Measurements from ENCODE around the gene FGF23.

The FGF23 gene

DNA sequence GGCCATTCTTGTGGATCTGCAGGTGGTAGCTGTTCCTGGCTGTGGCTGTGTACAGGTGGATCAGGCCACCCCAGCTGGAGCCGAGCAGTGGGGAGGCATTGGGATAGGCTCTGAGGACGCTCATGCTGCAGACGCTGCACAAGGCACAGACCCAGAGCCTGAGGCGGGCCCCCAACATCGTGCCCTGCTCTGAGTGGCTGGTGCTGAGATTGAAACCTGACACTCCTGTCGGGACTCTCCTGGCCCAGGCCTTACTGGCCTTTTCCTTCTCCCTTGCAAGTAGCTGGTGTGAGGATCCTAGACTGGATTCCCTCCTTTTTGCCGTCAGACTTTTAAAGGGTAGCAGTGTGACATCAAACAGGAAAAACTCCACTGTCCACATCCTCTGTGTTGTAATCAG, at the start of gene FGF23:
FGF23 (minus strand) TSS at position 308 of the 400 bp plus-strand sequence; CDS start at position 178, 130 bp downstream.
- TF ChIP-seq GATA3 (IDR thresholded peaks at IDR 0.05; ENCODE audit: low read depth, low read length) (no peak), GATA2 (IDR thresholded peaks at IDR 0.05; ENCODE audit: low read depth, low read length) (no peak)

DNA sequence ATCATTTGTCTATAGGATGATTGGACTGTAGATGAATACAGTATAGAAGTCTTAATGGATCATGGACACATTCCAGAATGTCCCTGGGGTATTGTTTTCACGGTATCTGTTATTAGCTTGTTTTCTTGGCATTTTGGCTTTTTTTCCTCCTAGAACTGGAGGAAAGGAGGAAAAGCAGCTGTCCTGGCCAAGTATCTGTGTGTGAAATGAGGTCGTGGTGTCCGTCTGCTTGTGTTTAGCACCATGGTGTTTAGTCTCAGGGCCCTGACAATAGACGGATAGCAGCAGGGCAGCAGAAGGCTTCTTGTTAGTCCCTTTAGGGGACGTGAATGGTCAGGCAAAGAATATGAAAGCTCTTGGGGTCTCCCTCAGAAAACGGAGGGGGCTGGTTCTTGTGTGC, 44.9 kb upstream of the FGF23 start:
- no peak for TF ChIP-seq GATA3 (IDR thresholded peaks at IDR 0.05; ENCODE audit: low read depth, low read length)
- no peak for TF ChIP-seq GATA2 (IDR thresholded peaks at IDR 0.05; ENCODE audit: low read depth, low read length)

DNA sequence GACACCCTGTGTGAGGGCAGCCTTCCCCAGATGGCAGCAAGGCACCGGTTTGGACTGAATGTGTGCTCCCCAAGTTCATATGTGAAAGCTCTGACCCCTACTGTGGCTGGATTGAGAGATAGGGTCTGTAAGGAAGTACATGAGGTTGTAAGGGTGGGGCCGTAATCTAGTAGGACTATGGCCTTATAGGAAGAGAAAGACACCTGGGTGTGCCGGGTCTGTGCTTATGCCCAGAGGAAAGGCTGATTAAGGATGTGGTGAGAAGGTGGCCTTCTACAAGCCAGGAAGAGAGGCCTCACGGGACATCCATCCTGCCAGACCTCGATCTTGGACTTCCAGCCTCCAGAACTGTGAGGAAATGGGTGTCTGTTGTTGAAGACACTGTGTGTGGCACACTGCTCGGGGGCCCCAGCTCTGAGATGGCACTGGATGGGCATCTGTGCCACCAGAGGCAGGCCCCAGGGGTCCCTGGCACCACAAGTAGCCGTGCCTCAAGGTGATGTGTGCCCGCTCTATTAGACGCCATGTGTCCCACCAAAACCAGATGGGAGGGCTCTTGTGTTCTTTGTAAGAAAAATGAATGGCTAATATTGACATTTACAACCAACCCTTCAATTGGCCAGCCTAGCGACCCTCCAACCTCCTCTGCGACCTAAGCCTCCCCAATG, 44.1 kb upstream of the FGF23 start:
- TF ChIP-seq GATA3 (IDR thresholded peaks at IDR 0.05; ENCODE audit: low read depth, low read length) (no peak), GATA2 (IDR thresholded peaks at IDR 0.05; ENCODE audit: low read depth, low read length) (no peak)

DNA sequence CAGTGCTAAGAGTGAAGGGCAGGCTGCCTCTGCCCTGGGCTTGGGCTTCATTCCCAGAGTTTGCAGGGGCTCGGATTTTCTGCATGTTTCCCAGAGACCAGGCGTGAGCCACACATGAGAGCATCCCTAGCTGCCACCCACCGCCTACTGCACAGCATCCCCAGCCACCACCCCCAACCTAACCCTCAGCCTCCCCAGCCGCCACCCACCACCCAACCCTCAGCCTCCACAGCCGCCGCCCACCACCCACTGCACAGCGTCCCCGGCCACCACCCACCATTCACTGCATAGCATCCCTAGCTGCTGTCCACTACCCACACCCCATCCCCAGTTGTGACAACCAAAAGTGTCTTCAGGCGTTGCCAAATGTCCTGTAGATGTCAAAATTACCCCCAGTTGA, 43.5 kb upstream of the FGF23 start:
- no peak for TF ChIP-seq GATA3 (IDR thresholded peaks at IDR 0.05; ENCODE audit: low read depth, low read length)
- TF ChIP-seq GATA2 (IDR thresholded peaks at IDR 0.05; ENCODE audit: low read depth, low read length) = no peak

DNA sequence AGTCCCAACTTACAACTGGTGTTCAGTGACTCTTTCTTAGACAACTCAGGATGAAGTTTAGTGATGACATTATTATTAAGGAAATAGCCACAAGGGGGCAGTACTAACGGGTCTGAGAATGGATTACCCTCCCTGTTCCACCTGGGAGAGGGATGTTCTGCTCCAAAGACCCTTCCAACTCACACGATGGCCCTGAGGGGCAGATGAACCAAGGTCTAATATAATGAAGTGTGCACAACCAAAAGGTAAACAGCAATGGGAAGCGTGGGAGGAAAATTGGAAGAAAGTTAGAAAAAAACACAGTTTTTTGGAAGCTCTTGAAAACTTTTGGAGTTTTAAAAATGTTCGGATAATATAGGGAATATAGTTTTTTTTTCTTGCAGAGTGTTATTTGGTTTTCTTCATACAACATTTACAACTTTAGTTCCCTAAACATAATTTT, 42.1 kb upstream of the FGF23 start:
- TF ChIP-seq GATA3 (IDR thresholded peaks at IDR 0.05; ENCODE audit: low read depth, low read length) = no peak
- TF ChIP-seq GATA2 (IDR thresholded peaks at IDR 0.05; ENCODE audit: low read depth, low read length) = no peak

DNA sequence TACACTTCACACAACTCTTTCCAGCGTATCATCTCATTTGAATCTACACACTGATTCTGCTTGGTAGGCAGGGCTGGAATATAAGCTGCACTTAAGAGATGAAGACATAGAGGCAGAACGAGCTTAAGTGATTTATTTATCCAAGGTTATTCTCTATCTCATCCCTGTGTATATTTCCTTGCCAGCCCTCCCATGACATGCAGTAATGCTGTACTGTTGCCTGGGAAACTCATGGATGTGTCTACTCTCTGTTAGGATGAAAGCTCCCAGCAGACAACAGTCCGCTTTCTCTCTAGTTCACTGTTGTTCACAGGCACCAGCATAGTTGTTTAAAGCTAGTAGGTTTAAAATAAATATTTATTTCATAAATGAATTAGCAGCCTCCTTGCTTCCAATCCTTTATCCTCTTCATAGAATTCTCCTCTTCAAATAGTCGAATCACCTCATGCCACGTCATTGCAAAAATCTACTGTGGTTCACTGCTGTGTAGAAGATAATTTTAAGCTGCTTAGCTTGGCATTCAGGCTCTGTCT, 40.7 kb upstream of the FGF23 start:
- TF ChIP-seq GATA2 (IDR thresholded peaks at IDR 0.05; ENCODE audit: low read depth, low read length) (no peak), GATA3 (IDR thresholded peaks at IDR 0.05; ENCODE audit: low read depth, low read length) (no peak)

DNA sequence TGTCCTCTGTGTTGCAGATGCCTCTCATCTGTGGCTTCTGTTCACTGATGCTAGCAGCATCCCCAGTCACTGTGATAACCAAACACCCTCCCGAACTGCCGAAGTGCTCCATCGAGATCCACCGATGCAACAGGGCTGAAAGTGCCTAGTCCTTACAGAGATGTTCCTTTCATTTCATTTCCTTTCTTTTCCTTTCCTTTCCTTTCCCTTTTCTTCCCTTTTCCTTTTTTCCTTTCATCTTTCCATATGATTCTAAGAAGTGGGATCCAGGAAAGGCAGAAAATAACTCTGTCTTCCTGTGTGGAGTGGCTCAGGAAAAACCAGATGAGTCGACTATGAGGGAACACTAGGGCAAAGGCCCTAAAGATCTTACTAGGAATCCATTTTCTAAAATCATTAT, 39.4 kb upstream of the FGF23 start:
- TF ChIP-seq GATA3 (IDR thresholded peaks at IDR 0.05; ENCODE audit: low read depth, low read length) (no peak), GATA2 (IDR thresholded peaks at IDR 0.05; ENCODE audit: low read depth, low read length) (no peak)

DNA sequence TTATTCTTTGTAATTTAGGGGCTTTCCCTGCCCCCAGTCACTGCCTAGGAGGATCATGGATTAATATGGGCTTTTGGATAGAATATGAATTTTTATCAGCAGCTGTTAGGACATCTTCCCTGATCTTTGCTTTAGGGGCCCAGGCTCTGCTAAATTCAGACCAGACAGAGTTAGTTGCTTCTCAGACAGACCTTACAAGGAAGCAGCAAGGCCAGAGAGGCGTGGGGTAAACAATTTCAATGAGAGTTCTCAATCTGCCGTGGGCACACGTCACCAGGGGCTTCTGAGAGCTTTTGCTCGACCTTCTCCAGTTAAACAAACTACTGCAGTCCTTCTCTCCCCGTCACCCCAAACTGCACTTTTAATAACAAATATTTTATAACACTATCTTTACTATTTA, 38.4 kb upstream of the FGF23 start:
- no peak for TF ChIP-seq GATA3 (IDR thresholded peaks at IDR 0.05; ENCODE audit: low read depth, low read length)
- TF ChIP-seq GATA2 (IDR thresholded peaks at IDR 0.05; ENCODE audit: low read depth, low read length) = no peak

DNA sequence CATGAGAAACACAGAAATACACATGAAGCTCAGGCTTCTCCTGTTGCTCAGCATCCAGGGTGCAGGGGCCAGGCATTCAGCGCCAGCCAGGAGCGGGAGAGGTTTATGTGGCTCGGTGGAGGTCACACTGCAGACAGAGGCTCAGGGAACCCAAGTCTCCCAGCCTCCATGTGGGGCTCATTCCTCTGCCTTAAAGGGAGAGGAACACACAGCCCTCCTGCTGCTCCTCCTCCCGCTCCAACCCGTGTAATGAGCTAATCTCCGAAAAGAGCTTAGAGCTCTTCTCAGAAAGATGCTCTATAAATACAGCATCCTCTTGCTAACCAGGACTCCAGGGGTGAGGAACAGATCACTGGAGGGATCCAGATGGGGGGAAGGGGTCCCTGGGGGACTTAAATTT, 37.9 kb upstream of the FGF23 start:
- TF ChIP-seq GATA2 (IDR thresholded peaks at IDR 0.05; ENCODE audit: low read depth, low read length) (no peak), GATA3 (IDR thresholded peaks at IDR 0.05; ENCODE audit: low read depth, low read length) (no peak)

DNA sequence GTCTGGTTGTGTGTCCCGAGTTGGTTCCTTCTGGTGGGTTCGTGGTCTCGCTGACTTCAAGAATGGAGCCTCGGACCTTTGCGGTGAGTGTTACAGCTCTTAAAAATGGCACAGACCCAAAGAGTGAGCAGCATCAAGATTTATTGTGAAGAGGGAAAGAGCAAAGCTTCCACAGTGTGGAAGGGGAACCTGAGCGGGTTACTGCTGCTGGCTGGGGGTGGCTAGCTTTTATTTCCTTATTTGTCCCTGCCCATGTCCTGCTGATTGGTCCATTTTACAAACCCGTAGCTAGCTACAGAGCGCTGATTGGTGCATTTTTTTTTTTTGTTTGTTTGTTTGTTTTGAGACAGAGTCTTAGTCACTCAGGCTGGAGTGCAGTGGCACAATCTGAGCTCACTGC, 36.8 kb upstream of the FGF23 start:
- TF ChIP-seq GATA3 (IDR thresholded peaks at IDR 0.05; ENCODE audit: low read depth, low read length) (no peak), GATA2 (IDR thresholded peaks at IDR 0.05; ENCODE audit: low read depth, low read length) (no peak)

DNA sequence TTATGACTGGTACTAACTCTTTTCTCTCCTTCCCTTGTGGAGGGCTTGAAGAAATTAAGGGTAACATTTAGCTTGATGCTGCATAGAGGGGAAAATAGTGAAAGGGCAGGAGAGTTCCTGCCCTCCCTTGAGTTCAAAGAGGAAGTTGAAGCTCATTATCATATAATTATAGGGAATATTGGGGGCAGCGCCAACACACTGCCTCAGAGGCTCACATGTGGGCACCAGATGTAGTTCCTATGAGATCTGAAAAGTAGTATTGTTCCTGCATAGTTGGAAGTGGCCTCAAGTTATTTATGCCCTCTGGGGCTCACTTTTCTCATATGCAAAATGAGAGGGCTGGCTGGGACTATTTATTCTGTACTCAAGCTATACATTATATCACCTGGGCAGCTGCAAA, 33.0 kb upstream of the FGF23 start:
- TF ChIP-seq GATA2 (IDR thresholded peaks at IDR 0.05; ENCODE audit: low read depth, low read length) (no peak), GATA3 (IDR thresholded peaks at IDR 0.05; ENCODE audit: low read depth, low read length) (no peak)

DNA sequence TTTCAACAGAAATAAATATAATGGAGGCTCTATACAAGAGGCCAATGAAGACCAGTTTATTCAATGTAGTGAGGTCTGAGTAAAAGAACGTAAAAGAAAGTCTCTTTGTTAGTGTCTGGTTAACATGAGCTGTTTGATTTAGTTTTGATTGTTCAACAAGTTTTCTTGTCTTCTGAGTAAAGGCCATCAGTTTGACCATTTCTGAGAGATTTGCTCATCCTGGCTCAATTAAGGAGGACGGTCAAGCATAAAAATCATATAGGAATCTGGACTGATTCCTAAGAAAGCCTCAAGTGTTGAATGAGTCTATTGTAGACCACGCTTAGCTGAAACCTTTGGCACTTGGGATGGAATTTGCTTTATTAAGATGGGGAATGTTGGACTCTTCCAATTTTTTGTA, 32.5 kb upstream of the FGF23 start:
- TF ChIP-seq GATA2 (IDR thresholded peaks at IDR 0.05; ENCODE audit: low read depth, low read length) = no peak
- TF ChIP-seq GATA3 (IDR thresholded peaks at IDR 0.05; ENCODE audit: low read depth, low read length) = no peak

DNA sequence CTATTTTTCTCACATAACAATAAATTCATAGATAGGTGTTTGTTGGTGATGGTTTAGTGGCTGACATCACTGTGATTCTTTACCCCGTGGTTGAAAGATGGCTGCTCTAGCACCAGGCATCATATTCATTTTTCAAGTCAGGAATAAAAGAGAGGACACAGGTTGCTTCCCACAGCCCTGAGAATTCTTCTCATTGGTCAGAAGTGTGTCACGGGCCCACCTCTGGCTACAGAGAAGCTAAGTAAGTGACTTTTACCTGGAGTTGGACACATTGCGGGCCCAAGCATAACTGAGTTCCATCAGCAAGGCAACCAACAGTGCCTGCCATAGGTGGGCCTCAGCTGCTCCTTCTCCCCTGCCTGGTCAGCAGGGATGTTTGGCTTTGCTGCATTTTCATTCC, 27.6 kb upstream of the FGF23 start:
- TF ChIP-seq GATA3 (IDR thresholded peaks at IDR 0.05; ENCODE audit: low read depth, low read length) = no peak
- TF ChIP-seq GATA2 (IDR thresholded peaks at IDR 0.05; ENCODE audit: low read depth, low read length) = no peak

DNA sequence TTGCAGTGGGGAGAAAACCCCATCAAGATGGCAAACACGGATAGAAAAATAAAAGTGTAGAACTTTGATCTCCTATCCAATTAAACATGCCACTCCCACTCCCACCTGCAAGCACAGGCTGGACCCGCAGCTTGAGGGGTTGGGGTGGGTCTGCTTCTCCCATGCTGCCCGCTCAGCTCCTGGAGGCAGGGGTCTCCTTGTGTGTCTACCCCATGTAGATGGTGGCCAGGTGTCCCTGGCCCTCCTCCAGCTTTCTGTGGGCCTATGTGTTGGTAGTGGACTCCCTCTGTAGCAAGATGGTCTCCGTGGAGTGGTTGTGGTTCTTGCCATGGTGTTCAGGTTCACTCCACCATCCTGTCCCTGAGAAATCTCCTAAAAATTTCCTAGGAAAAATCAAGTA, 23.5 kb upstream of the FGF23 start:
- TF ChIP-seq GATA3 (IDR thresholded peaks at IDR 0.05; ENCODE audit: low read depth, low read length) (no peak), GATA2 (IDR thresholded peaks at IDR 0.05; ENCODE audit: low read depth, low read length) (no peak)

DNA sequence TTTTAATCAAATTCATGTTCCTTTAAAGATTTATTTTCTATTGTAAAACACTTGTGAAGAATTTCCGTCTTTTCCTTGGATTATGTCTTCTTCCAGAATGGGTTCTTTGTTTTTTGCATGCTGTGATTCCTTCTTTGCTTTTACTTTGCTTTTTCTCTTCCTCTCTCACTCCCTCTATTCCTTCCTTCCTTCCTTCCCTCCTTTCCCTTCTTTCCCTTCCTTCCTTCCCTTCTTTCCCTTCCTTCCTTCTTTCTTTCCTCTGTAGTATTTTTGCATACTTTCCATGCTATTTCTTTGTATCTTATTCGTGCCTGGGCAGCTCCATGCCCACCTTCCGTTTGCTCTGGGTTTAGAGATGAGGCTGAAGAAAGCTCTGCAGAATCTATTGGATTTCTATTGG, 21.6 kb upstream of the FGF23 start:
- no peak for TF ChIP-seq GATA3 (IDR thresholded peaks at IDR 0.05; ENCODE audit: low read depth, low read length)
- no peak for TF ChIP-seq GATA2 (IDR thresholded peaks at IDR 0.05; ENCODE audit: low read depth, low read length)
